ENCODE results near the gene GFRA1.

GRCh38 chr10:116185199-116185867 lies 87.7 kb downstream of the GFRA1 start:
- TF ChIP-seq CTCF (IDR thresholded peaks at IDR 0.05) (no peak), POLR2AphosphoS5 (IDR thresholded peaks at IDR 0.05) (no peak), EP300 (IDR thresholded peaks at IDR 0.05) (no peak), POLR2A (IDR thresholded peaks at IDR 0.05) (no peak)
